IMR-90 (cell line): ENCODE data around the gene TENT4B. TPM values are rescaled to one million over a fixed set of nuclear protein-coding genes. Genes with fewer than 3 reads are reported as not detected.

Experiments
- ATAC-seq: fragments of 200-7000 bp; cut with Tn5 transposase; 2 replicates; pipeline ENCODE4 v1.9.1; 2020; ENCODE audit warnings: low read depth, mild to moderate bottlenecking, moderate library complexity
- BruUV-seq: library from RNA; stranded (reverse); fragments of 400-500 nt; replicated peaks from 2 replicates; lab custom pipeline; 2021; lab: Mats Ljungman, UMichigan
- CTCF ChIA-PET: fragments of 300-600 bp; formaldehyde crosslinking; extraction: SDS; loops from one replicate; lab custom pipeline; 2021; ENCODE audit warnings: antibody characterized with exemption; lab: Yijun Ruan, JAX
- POLR2A ChIA-PET: fragments of 300-600 bp; sonication (Branson Sonifier 250); formaldehyde crosslinking; loops from one replicate; lab custom pipeline; 2022; ENCODE audit warnings: antibody characterized with exemption; ENCODE audit not compliant: unreplicated experiment; lab: Charles Lee
- DNase-seq: peaks from one replicate; pipeline ENCODE4 v3.0.0; 2013
- H2AFZ ChIP-seq: replicated peaks from 2 replicates; pipeline ENCODE3; 2013; ENCODE audit warnings: low read length, mild to moderate bottlenecking; ENCODE audit not compliant: poor library complexity
- H2AK5ac ChIP-seq: 2 replicates; pipeline ENCODE4 v1.6.1; 2013; ENCODE audit warnings: low read depth, low read length, inconsistent platforms
- H2AK9ac ChIP-seq: replicated peaks from 2 replicates; pipeline ENCODE3; 2013; ENCODE audit warnings: mild to moderate bottlenecking, low read depth, low read length, moderate library complexity; ENCODE audit not compliant: poor library complexity
- H2BK120ac ChIP-seq: 2 replicates; pipeline ENCODE4 v1.6.1; 2013; ENCODE audit warnings: low read depth, low read length, inconsistent platforms
- H2BK15ac ChIP-seq: 3 replicates; pipeline ENCODE4 v1.6.1; 2013; ENCODE audit warnings: low read depth, low read length, inconsistent platforms
- H2BK20ac ChIP-seq: 2 replicates; pipeline ENCODE4 v1.6.1; 2013; ENCODE audit warnings: low read depth, mild to moderate bottlenecking, inconsistent platforms, low read length, moderate library complexity
- H2BK5ac ChIP-seq: 2 replicates; pipeline ENCODE4 v1.6.1; 2013; ENCODE audit warnings: mild to moderate bottlenecking, low read depth, low read length, inconsistent platforms; ENCODE audit not compliant: poor library complexity, severe bottlenecking
- H3K14ac ChIP-seq: replicated peaks from 2 replicates; pipeline ENCODE4 v1.6.1; 2013; ENCODE audit warnings: low read depth, low read length, inconsistent platforms
- H3K18ac ChIP-seq: 2 replicates; pipeline ENCODE4 v1.6.1; 2013; ENCODE audit warnings: low read depth, low read length, control low read depth
- H3K23ac ChIP-seq: 2 replicates; pipeline ENCODE4 v1.6.1; 2013; ENCODE audit warnings: low read depth, low read length, inconsistent platforms
- H3K27ac ChIP-seq: 2 replicates; pipeline ENCODE4 v1.5.1; 2013; ENCODE audit warnings: mild to moderate bottlenecking, control low read depth, low read length; ENCODE audit not compliant: insufficient read depth
- H3K27me3 ChIP-seq: 2 replicates; pipeline ENCODE4 v1.6.1; 2013; ENCODE audit warnings: low read length; ENCODE audit not compliant: control insufficient read depth, insufficient read depth
- H3K36me3 ChIP-seq: 2 replicates; pipeline ENCODE4 v1.6.1; 2013; ENCODE audit warnings: low read length, mixed read lengths; ENCODE audit not compliant: control insufficient read depth, insufficient read depth
- H3K4ac ChIP-seq: 2 replicates; pipeline ENCODE4 v1.6.1; 2013; ENCODE audit warnings: low read depth, low read length, inconsistent platforms
- H3K4me1 ChIP-seq: 2 replicates; pipeline ENCODE4 v1.6.1; 2013; ENCODE audit warnings: low read length, mixed read lengths; ENCODE audit not compliant: control insufficient read depth, insufficient read depth
- H3K4me2 ChIP-seq: 2 replicates; pipeline ENCODE4 v1.6.1; 2013; ENCODE audit warnings: low read depth, mild to moderate bottlenecking, control low read depth, low read length, moderate library complexity
- H3K4me3 ChIP-seq: 2 replicates; pipeline ENCODE4 v1.5.1; 2013; ENCODE audit warnings: low read depth, mild to moderate bottlenecking, control low read depth, low read length, moderate library complexity; ENCODE audit not compliant: insufficient read depth
- H3K56ac ChIP-seq: 2 replicates; pipeline ENCODE4 v1.6.1; 2013; ENCODE audit warnings: low read length, inconsistent platforms; ENCODE audit not compliant: insufficient read depth; ENCODE audit errors: extremely low read depth
- H3K79me1 ChIP-seq, 2 experiments: 2 replicates each; pipeline ENCODE4 v1.6.1; 2013; ENCODE audit warnings: low read length in 2 of 2, inconsistent platforms in 1 of 2, low read depth in 1 of 2
- H3K9ac ChIP-seq: 2 replicates; pipeline ENCODE4 v1.6.1; 2013; ENCODE audit warnings: low read depth, low read length, control low read depth
- H3K9me1 ChIP-seq: 2 replicates; pipeline ENCODE4 v1.6.1; 2013; ENCODE audit warnings: low read length, inconsistent platforms; ENCODE audit not compliant: insufficient read depth
- H3K9me3 ChIP-seq: 2 replicates; pipeline ENCODE4 v1.6.1; 2013; ENCODE audit warnings: low read length; ENCODE audit not compliant: control insufficient read depth, insufficient read depth
- H4K20me1 ChIP-seq: 2 replicates; pipeline ENCODE4 v1.6.1; 2013; ENCODE audit warnings: low read length, inconsistent platforms; ENCODE audit not compliant: insufficient read depth
- H4K5ac ChIP-seq: 2 replicates; pipeline ENCODE4 v1.6.1; 2013; ENCODE audit warnings: mild to moderate bottlenecking, low read depth, low read length, control low read depth
- H4K8ac ChIP-seq, 2 experiments: 2 replicates each; pipeline ENCODE4 v1.6.1; 2013; ENCODE audit warnings: low read depth in 2 of 2, low read length in 2 of 2, control low read depth in 1 of 2, inconsistent platforms in 1 of 2
- H4K91ac ChIP-seq: 2 replicates; pipeline ENCODE4 v1.6.1; 2013; ENCODE audit warnings: low read depth, low read length, inconsistent platforms; ENCODE audit not compliant: insufficient read depth
- RFX5 ChIP-seq: IDR thresholded peaks from 2 replicates; pipeline ENCODE4 v1.8.0; 2012; ENCODE audit warnings: low read depth, mild to moderate bottlenecking, low read length, moderate library complexity
- SMC3 ChIP-seq: fragments of 150-350 bp; IDR thresholded peaks from 2 replicates; pipeline ENCODE4 v1.6.1; 2016; ENCODE audit warnings: low read depth, mild to moderate bottlenecking, antibody characterized with exemption, low read length, moderate library complexity
- WGBS, 2 experiments: methylation state at CpG; one replicate each; pipeline versions ENCODE4 v1.1.5 to v1.1.7; 2013; ENCODE audit warnings: missing lambda C conversion rate in 2 of 2; ENCODE audit not compliant: insufficient read length in 1 of 2; ENCODE audit errors: extremely low coverage in 2 of 2; 5-methylcytosine and 5-hydroxymethylcytosine counted together
- dilution Hi-C: fragments of 300-500 bp; cut with HindIII; formaldehyde crosslinking; loops from one replicate; pipeline ENCODE4 v1.14.3; 2018; ENCODE audit warnings: low sequenced_read_pairs; ENCODE audit not compliant: unreplicated experiment
- in situ Hi-C: fragments of 300-500 bp; cut with MboI; formaldehyde crosslinking; loops from 3 replicates; pipeline ENCODE4 v1.14.3; 2019; ENCODE audit warnings: low sequenced_read_pairs, inconsistent platforms, mixed read lengths
- intact Hi-C: fragments of 100-400 bp; cut with micrococcal nuclease; formaldehyde crosslinking; loops from 2 replicates; pipeline ENCODE4 v1.10.0; 2022
- polyA plus RNA-seq, 3 experiments: library from polyadenylated mRNA; depleted of rRNA; stranded (reverse); fragments of >200 nt; gene quantifications; 2 replicates each; pipeline ENCODE4 v1.2.3, GENCODE V29; 2012; ENCODE audit warnings: low replicate concordance in 1 of 3
- total RNA-seq: library from RNA; depleted of rRNA; stranded (reverse); fragments of >200 nt; gene quantifications from 2 replicates; pipeline ENCODE4 v1.2.3, GENCODE V29; 2012

Gene TENT4B
- total and polyA plus RNA-seq, 2 of the 4 experiments (the other 2 are of a cell fraction), result 4.1 to 7.0 TPM

- BruUV-seq, result no TSS peak
- TF ChIP-seq RFX5, result no peak
- TF ChIP-seq SMC3, result no peak
- no peak overlapping the region for H4K5ac ChIP-seq
- no peak for ATAC-seq
- no peak overlapping the region for H2AK9ac ChIP-seq
- intact Hi-C loops, result no loop called here
- no peaks in the 10 kb centered on the region for H3K9me1 ChIP-seq
- H3K14ac ChIP-seq, result no peak overlapping the region
- H4K20me1 ChIP-seq, result peaks cover 7% of the 10 kb centered on the region; the same call in 1 of the 2 replicates
- no CpG with 5 or more reads among the region's 2 CpGs for WGBS, 2 experiments
- no peak overlapping the region for H4K91ac ChIP-seq
- no peak overlapping the region for H2AFZ ChIP-seq
- no peak overlapping the region for H2AK5ac ChIP-seq
- POLR2A ChIA-PET, result no interaction called here
- no peak for DNase-seq
- CTCF ChIA-PET, result no interaction called here
- H2BK120ac ChIP-seq, result no peak overlapping the region
- no peak overlapping the region for H2BK5ac ChIP-seq
- H3K27me3 ChIP-seq, result no peaks in the 10 kb centered on the region
- no peak overlapping the region for H2BK20ac ChIP-seq
- in situ Hi-C loops, result no loop called here
- H3K79me1 ChIP-seq, result peaks cover 10 to 39% of the 10 kb centered on the region in 2 experiments
- H3K4me1 ChIP-seq, result no peaks in the 10 kb centered on the region
- no peak overlapping the region for H3K18ac ChIP-seq
- H3K4me3 ChIP-seq, result no peak overlapping the region
- no peak overlapping the region for H3K27ac ChIP-seq
- H3K4ac ChIP-seq, result no peak overlapping the region
- no peak overlapping the region for H2BK15ac ChIP-seq
- dilution Hi-C loops, result no loop called here
- H3K23ac ChIP-seq, result no peak overlapping the region
- no peak overlapping the region for H3K9ac ChIP-seq
- no peaks in the 10 kb centered on the region for H3K9me3 ChIP-seq
- H3K56ac ChIP-seq, result no peak overlapping the region
- H3K4me2 ChIP-seq, result no peak overlapping the region
- no peak overlapping the region for H4K8ac ChIP-seq
- peaks cover 2% of the 10 kb centered on the region; the same call in 1 of the 2 replicates for H3K36me3 ChIP-seq
Observed at GRCh38 chr16:50273382-50273690, 120.2 kb downstream of the TENT4B start.
